CD14-positive monocyte (primary cell): Measurements from ENCODE around the gene PAAF1. TPM values are rescaled to one million over a fixed set of nuclear protein-coding genes. Genes with fewer than 3 reads are reported as not detected.

ENCODE experiments used
- DNase-seq, 3 donors: peaks; one replicate each; pipeline ENCODE4 v3.0.0-alpha.2; 2011 to 2022
- H2AFZ ChIP-seq: 2 replicates; pipeline ENCODE4 v1.6.0; 2012; ENCODE audit warnings: mild to moderate bottlenecking, low read depth, low read length, inconsistent platforms; ENCODE audit not compliant: insufficient read depth, poor library complexity, severe bottlenecking
- H3K27ac ChIP-seq, 2 donors: 1 replicate in 1 of 2; 2 replicates in 1 of 2; pipeline ENCODE4 v1.5.1; 2012 to 2013; ENCODE audit warnings: low read length in 2 of 2, control low read depth in 1 of 2, inconsistent platforms in 1 of 2, low read depth in 1 of 2, mild to moderate bottlenecking in 1 of 2
- H3K27me3 ChIP-seq, 2 donors: one replicate each; pipeline versions ENCODE4 v1.6.0 to v1.6.1; 2011 to 2013; ENCODE audit warnings: low read length in 2 of 2; ENCODE audit not compliant: control insufficient read depth in 2 of 2, insufficient read depth in 2 of 2
- H3K36me3 ChIP-seq, 2 donors: replicated peaks in 1 of 2; 1 replicate in 1 of 2; 2 replicates in 1 of 2; pipeline versions ENCODE4 v1.5.1 to v1.6.1; 2012 to 2013; ENCODE audit warnings: low read length in 2 of 2, control low read depth in 1 of 2, inconsistent platforms in 1 of 2, mild to moderate bottlenecking in 1 of 2; ENCODE audit not compliant: insufficient read depth in 2 of 2, control insufficient read depth in 1 of 2
- H3K4me1 ChIP-seq, 2 donors: 1 replicate in 1 of 2; 2 replicates in 1 of 2; pipeline versions ENCODE4 v1.5.1 to v1.6.1; 2012 to 2013; ENCODE audit warnings: low read length in 2 of 2, control low read depth in 1 of 2, inconsistent platforms in 1 of 2, mild to moderate bottlenecking in 1 of 2, moderate library complexity in 1 of 2; ENCODE audit not compliant: insufficient read depth in 2 of 2, control insufficient read depth in 1 of 2
- H3K4me2 ChIP-seq: replicated peaks from 2 replicates; pipeline ENCODE3; 2012; ENCODE audit warnings: low read length, moderate library complexity, mild to moderate bottlenecking; ENCODE audit not compliant: poor library complexity, severe bottlenecking; ENCODE audit errors: extremely low read depth
- H3K4me3 ChIP-seq, 3 experiments: fragments of 200-600 bp in 1 of 3; sonication (generic) in 1 of 3; replicated peaks in 1 of 3; 1 replicate in 2 of 3; 2 replicates in 1 of 3; pipeline ENCODE4 v1.5.1; 2011 to 2013; ENCODE audit warnings: low read length in 3 of 3, mild to moderate bottlenecking in 3 of 3, control low read depth in 2 of 3, low read depth in 2 of 3, inconsistent platforms in 1 of 3, moderate library complexity in 1 of 3
- H3K79me2 ChIP-seq: 2 replicates; pipeline ENCODE4 v1.6.0; 2012; ENCODE audit warnings: mild to moderate bottlenecking, control low read depth, inconsistent platforms, low read length, moderate library complexity; ENCODE audit not compliant: insufficient read depth
- H3K9ac ChIP-seq: 2 replicates; pipeline ENCODE4 v1.6.0; 2017; ENCODE audit warnings: low read length, mild to moderate bottlenecking; ENCODE audit not compliant: insufficient read depth, poor library complexity, severe bottlenecking
- H3K9me3 ChIP-seq, 2 donors: replicated peaks in 1 of 2; 1 replicate in 1 of 2; 2 replicates in 1 of 2; pipeline versions ENCODE4 v1.5.1 to v1.6.1; 2012 to 2013; ENCODE audit warnings: low read length in 2 of 2, control low read depth in 1 of 2; ENCODE audit not compliant: control insufficient read depth in 1 of 2, insufficient read depth in 1 of 2
- H4K20me1 ChIP-seq: 2 replicates; pipeline ENCODE4 v1.6.0; 2012; ENCODE audit warnings: mild to moderate bottlenecking, low read length, control low read depth, moderate library complexity; ENCODE audit not compliant: insufficient read depth
- H3K27ac Mint-ChIP-seq, 7 donors: one replicate each; pipeline ENCODE4 v1.8.0; 2020; ENCODE audit warnings: mild to moderate bottlenecking in 7 of 7, mixed read lengths in 7 of 7, moderate library complexity in 6 of 7, inconsistent platforms in 2 of 7
- H3K27me3 Mint-ChIP-seq, 3 donors: one replicate each; pipeline ENCODE4 v1.8.0; 2021 to 2022; ENCODE audit warnings: low read depth in 3 of 3, mild to moderate bottlenecking in 3 of 3, mixed read lengths in 3 of 3, moderate library complexity in 3 of 3, inconsistent platforms in 1 of 3
- H3K36me3 Mint-ChIP-seq, 2 donors: one replicate each; pipeline ENCODE4 v1.8.0; 2020; ENCODE audit warnings: mixed read lengths in 2 of 2, inconsistent platforms in 1 of 2, mild to moderate bottlenecking in 1 of 2
- H3K4me1 Mint-ChIP-seq: one replicate; pipeline ENCODE4 v1.8.0; 2020; ENCODE audit warnings: mild to moderate bottlenecking, mixed read lengths
- H3K4me3 Mint-ChIP-seq, 2 donors: one replicate each; pipeline ENCODE4 v1.8.0; 2020; ENCODE audit warnings: mild to moderate bottlenecking in 2 of 2, mixed read lengths in 2 of 2, moderate library complexity in 1 of 2
- H3K9me3 Mint-ChIP-seq, 7 donors: one replicate each; pipeline ENCODE4 v1.8.0; 2020 to 2022; ENCODE audit warnings: mixed read lengths in 7 of 7, mild to moderate bottlenecking in 6 of 7, moderate library complexity in 6 of 7, inconsistent platforms in 2 of 7
- CTCF ChIP-seq: fragments of 200-600 bp; IDR thresholded peaks from one replicate; pipeline ENCODE4 v1.8.0; 2022; ENCODE audit warnings: antibody characterized with exemption, mild to moderate bottlenecking
- whole genome bisulfite sequencing: methylation state at CpG from one replicate; pipeline ENCODE4 v1.1.5; 2013; ENCODE audit warnings: missing lambda C conversion rate; ENCODE audit not compliant: insufficient coverage; 5-methylcytosine and 5-hydroxymethylcytosine counted together
- intact Hi-C, 2 donors: fragments of 100-400 bp; cut with micrococcal nuclease; formaldehyde crosslinking; loops; one replicate each; pipeline versions ENCODE4 v1.15.0 to v1.15.1; 2023
- polyA plus RNA-seq, 3 donors: library from polyadenylated mRNA; depleted of rRNA in 1 of 3; unstranded in 2 of 3; stranded (reverse) in 1 of 3; fragments of 300-500 nt in 2 of 3; fragments of >200 nt in 1 of 3; fragmentation: Illumina TruSeq in 2 of 3; gene quantifications; 1 replicate in 2 of 3; 2 replicates in 1 of 3; pipeline ENCODE4 v1.2.3, GENCODE V29; 2012 to 2021

Gene PAAF1
- polyA plus RNA-seq, 3 donors: 12.0 to 13.7 (median 12.9) TPM

DNA sequence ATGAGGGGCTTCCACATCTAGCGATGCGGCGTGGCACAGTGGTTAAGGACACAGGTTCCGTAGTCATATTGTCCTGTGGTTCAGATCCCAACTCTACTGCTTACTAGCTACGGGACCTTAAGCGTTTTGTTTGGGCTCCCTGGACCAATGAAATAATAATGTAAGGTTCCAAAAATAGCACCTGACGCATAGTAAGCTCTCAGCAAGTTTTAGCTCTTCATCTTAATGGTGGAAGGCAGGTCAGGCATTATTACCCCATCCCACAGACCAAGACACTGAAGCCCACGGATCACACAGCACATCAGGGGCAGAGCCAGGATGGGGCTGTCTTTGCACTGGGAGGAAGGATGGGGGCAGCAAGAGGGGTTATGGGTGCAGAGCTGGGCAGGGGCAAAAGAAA, 87.1 kb downstream of the PAAF1 start:
- no peak overlapping the region for H3K4me3 Mint-ChIP-seq
- Histone ChIP-seq H3K4me2 (no peak overlapping the region), H3K36me3 (no peaks in the 10 kb centered on the region), H3K4me1 (peaks cover 3 to 5% of the 10 kb centered on the region in 2 donors), H3K27me3 (no peaks in the 10 kb centered on the region), H3K27ac (no peak overlapping the region), H3K9me3 (no peaks in the 10 kb centered on the region), H2AFZ (peak overlapping the region; percentile 55), H4K20me1 (no peaks in the 10 kb centered on the region), H3K4me3 (no peak overlapping the region), H3K79me2 (no peaks in the 10 kb centered on the region), H3K9ac (no peak overlapping the region)
- peaks cover 1 to 16% (median 6%) of the 10 kb centered on the region in 3 donors for H3K27me3 Mint-ChIP-seq
- H3K4me1 Mint-ChIP-seq: peaks cover 6% of the 10 kb centered on the region
- no peaks in the 10 kb centered on the region for H3K9me3 Mint-ChIP-seq
- H3K27ac Mint-ChIP-seq: peak overlapping the region in 1 of 7 donors; percentile 25
- intact Hi-C loops: loop anchor here (5.0 to 10.0 kb wide), 2 partner anchors 128 to 211 kb away; partner anchors contain the start of genes C2CD3 (in 1 of the 2) and PPME1 (in 1 of the 2)
- WGBS: 91% methylated on average over 4 of the region's 8 CpGs
- DNase-seq: no peak
- H3K36me3 Mint-ChIP-seq: no peaks in the 10 kb centered on the region
- no peak for TF ChIP-seq CTCF

DNA sequence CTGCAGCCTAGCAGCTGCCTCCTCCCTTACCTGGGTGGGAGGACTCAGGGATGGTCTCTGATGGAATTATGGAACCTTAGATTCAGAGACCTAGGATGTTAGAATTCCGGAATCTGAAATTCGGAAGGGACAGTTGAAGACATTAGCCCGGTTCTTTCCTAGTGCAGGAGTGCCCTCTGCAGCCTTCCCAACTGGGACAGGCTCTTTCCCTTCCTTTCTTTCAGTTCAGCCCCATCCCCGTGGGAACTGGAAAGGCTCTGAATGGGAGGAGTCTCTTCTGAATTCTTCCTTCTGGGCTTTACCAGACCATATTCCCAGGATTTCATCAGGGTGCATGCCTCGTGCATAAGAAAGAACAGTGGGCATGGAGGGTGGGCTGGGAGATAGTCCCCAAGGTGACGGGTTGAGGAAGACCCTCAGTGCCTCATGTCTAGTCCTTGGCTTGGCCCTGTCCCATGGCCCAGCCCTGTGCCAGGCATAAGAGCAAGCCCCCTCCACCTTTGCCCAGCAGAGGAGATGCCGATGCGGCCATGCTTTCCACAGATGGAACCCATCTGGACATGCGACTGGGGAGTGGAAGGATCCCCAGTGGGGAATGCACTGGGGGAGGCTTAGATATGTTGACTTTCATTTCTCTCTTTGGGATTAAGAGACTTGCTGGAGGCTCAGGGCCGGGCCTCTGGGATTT, 88.4 kb downstream of the PAAF1 start:
- Mint-ChIP-seq H3K27ac (no peak overlapping the region), H3K4me1 (peaks cover 6% of the 10 kb centered on the region), H3K4me3 (no peak overlapping the region), H3K36me3 (no peaks in the 10 kb centered on the region), H3K27me3 (peaks cover 5 to 17% (median 6%) of the 10 kb centered on the region in 3 donors), H3K9me3 (no peaks in the 10 kb centered on the region)
- no peak overlapping the region for H3K4me2 ChIP-seq
- TF ChIP-seq CTCF: no peak
- 60% methylated on average over 1 of the region's 10 CpGs for WGBS
- H3K9me3 ChIP-seq: no peaks in the 10 kb centered on the region
- H3K27me3 ChIP-seq: no peaks in the 10 kb centered on the region
- no peak overlapping the region for H3K4me3 ChIP-seq
- H3K27ac ChIP-seq: no peak overlapping the region
- peaks cover 3 to 5% of the 10 kb centered on the region in 2 donors for H3K4me1 ChIP-seq
- no peaks in the 10 kb centered on the region for H3K36me3 ChIP-seq
- H3K79me2 ChIP-seq: no peaks in the 10 kb centered on the region
- H2AFZ ChIP-seq: no peak overlapping the region
- H4K20me1 ChIP-seq: no peaks in the 10 kb centered on the region
- no peak for DNase-seq
- intact Hi-C loops: loop anchor here in 1 of 2 donors (10.0 kb wide), 1 partner anchor 210 kb away; the partner anchor contains the start of genes C2CD3 and PPME1
- H3K9ac ChIP-seq: no peak overlapping the region
